Panc1 (cell line): ENCODE measurements around the gene LBR. TPM values are rescaled to one million over a fixed set of nuclear protein-coding genes. Genes with fewer than 3 reads are reported as not detected.

Source experiments
- ATAC-seq: fragments of 200-7000 bp; cut with Tn5 transposase; 2 replicates; pipeline ENCODE4 v1.9.1; 2020; ENCODE audit warnings: mild to moderate bottlenecking, moderate library complexity
- BruUV-seq: library from RNA; stranded (reverse); fragments of 400-500 nt; replicated peaks from 2 replicates; lab custom pipeline; 2021; lab: Mats Ljungman, UMichigan
- CTCF ChIA-PET: fragments of 300-600 bp; sonication (Branson Sonifier 250); formaldehyde crosslinking; loops from one replicate; lab custom pipeline; 2022; ENCODE audit warnings: antibody characterized with exemption; lab: Charles Lee
- POLR2A ChIA-PET: fragments of 300-600 bp; sonication (Branson Sonifier 250); formaldehyde crosslinking; loops from one replicate; lab custom pipeline; 2022; ENCODE audit warnings: antibody characterized with exemption; lab: Charles Lee
- DNase-seq: peaks from one replicate; pipeline ENCODE4 v3.0.0-alpha.2; 2010; ENCODE audit warnings: low read depth, low spot score
- H3K27ac ChIP-seq: 2 replicates; pipeline ENCODE4 v1.5.1; 2011; ENCODE audit warnings: mild to moderate bottlenecking, low read length, inconsistent platforms
- H3K27me3 ChIP-seq: fragments of 200-500 bp; sonication (Bioruptor generic); 2 replicates; pipeline ENCODE4 v1.6.0; 2014; ENCODE audit warnings: low read length, inconsistent platforms; ENCODE audit not compliant: control insufficient read depth, insufficient read depth
- H3K36me3 ChIP-seq: fragments of 200-500 bp; sonication (Bioruptor generic); 2 replicates; pipeline ENCODE4 v1.5.1; 2014; ENCODE audit warnings: inconsistent platforms, mild to moderate bottlenecking, low read length, moderate library complexity; ENCODE audit not compliant: control insufficient read depth, insufficient read depth
- H3K4me1 ChIP-seq: 2 replicates; pipeline ENCODE4 v1.5.1; 2011; ENCODE audit warnings: inconsistent platforms, mild to moderate bottlenecking, low read length, moderate library complexity; ENCODE audit not compliant: control insufficient read depth, insufficient read depth
- H3K4me3 ChIP-seq, 2 experiments: 2 replicates each; pipeline ENCODE4 v1.5.1; 2011 to 2012; ENCODE audit warnings: low read depth in 2 of 2, low read length in 2 of 2, mild to moderate bottlenecking in 2 of 2, inconsistent platforms in 1 of 2, moderate library complexity in 1 of 2
- H3K9me3 ChIP-seq: fragments of 200-500 bp; sonication (Bioruptor generic); 2 replicates; pipeline ENCODE4 v1.5.1; 2014; ENCODE audit warnings: low read depth, mild to moderate bottlenecking, inconsistent platforms, low read length, moderate library complexity; ENCODE audit not compliant: control insufficient read depth, insufficient read depth
- CTCF ChIP-seq: fragments of 450-650 bp; IDR thresholded peaks from 2 replicates; pipeline ENCODE4 v1.5.1; 2017; ENCODE audit warnings: mild to moderate bottlenecking
- POLR2AphosphoS5 ChIP-seq: IDR thresholded peaks from 2 replicates; pipeline ENCODE4 v1.6.1; 2012; ENCODE audit warnings: mild to moderate bottlenecking, low read depth, low read length, moderate library complexity
- REST ChIP-seq, 2 experiments: IDR thresholded peaks; 2 replicates each; pipeline ENCODE4 v1.6.1; 2011 to 2012; ENCODE audit warnings: low read depth in 2 of 2, control low read depth in 1 of 2, low read length in 1 of 2, mild to moderate bottlenecking in 1 of 2, moderate library complexity in 1 of 2; ENCODE audit not compliant: insufficient read depth in 1 of 2
- SIN3A ChIP-seq: IDR thresholded peaks from 2 replicates; pipeline ENCODE4 v1.6.1; 2012; ENCODE audit warnings: low read depth, mild to moderate bottlenecking, low read length, moderate library complexity, borderline replicate concordance; ENCODE audit not compliant: insufficient read depth
- TCF7L2 ChIP-seq: IDR thresholded peaks from 2 replicates; pipeline ENCODE4 v1.6.1; 2011; ENCODE audit warnings: mild to moderate bottlenecking, low read depth, low read length, inconsistent platforms
- in situ Hi-C: cut with HindIII; loops from 2 replicates; pipeline ENCODE4 v1.10.0; 2016; ENCODE audit warnings: low sequenced_read_pairs, low pct_unique_long_range_greater_than_20kb
- intact Hi-C: fragments of 100-400 bp; cut with micrococcal nuclease; formaldehyde crosslinking; loops from one replicate; pipeline ENCODE4 v1.10.0; 2022; ENCODE audit not compliant: unreplicated experiment
- total RNA-seq: library from RNA; stranded (reverse); gene quantifications from one replicate; pipeline ENCODE4 v1.2.1, GENCODE V29; 2021; ENCODE audit not compliant: unreplicated experiment

The LBR gene
- total RNA-seq, 1 experiment from 2014 or later: 58.2 TPM

GRCh38 chr1:225467193-225468020 lies 39.6 kb upstream of the LBR start:
- intact Hi-C loops: no loop called here
- H3K27ac ChIP-seq: no peak overlapping the region
- in situ Hi-C loops: no loop called here
- ATAC-seq (no peak), DNase-seq (no peak)
- POLR2A ChIA-PET: no interaction called here
- H3K4me3 ChIP-seq: no peak overlapping the region
- no peaks in the 10 kb centered on the region for H3K9me3 ChIP-seq
- H3K36me3 ChIP-seq: no peaks in the 10 kb centered on the region
- H3K27me3 ChIP-seq: no peaks in the 10 kb centered on the region
- no TSS peak for BruUV-seq
- H3K4me1 ChIP-seq: no peaks in the 10 kb centered on the region; the same call in none of the 2 replicates
- CTCF ChIA-PET: no interaction called here
- TF ChIP-seq SIN3A (no peak), POLR2AphosphoS5 (no peak), TCF7L2 (no peak), CTCF (no peak), REST (IDR thresholded peaks at IDR 0.05; ENCODE audit: insufficient read depth in 1 of 2, low read depth in 2 of 2, low read length in 1 of 2) (no peak)

GRCh38 chr1:225466848-225467192 lies 39.0 kb upstream of the LBR start:
- intact Hi-C loops (no loop called here), in situ Hi-C loops (no loop called here)
- no peak for TF ChIP-seq REST (IDR thresholded peaks at IDR 0.05; ENCODE audit: insufficient read depth in 1 of 2, low read depth in 2 of 2, low read length in 1 of 2)
- no peak for TF ChIP-seq SIN3A
- no peak for TF ChIP-seq CTCF
- CTCF ChIA-PET: interaction anchor here (0.6 kb wide), 1 partner anchor 343 kb away, joined by 3 read pairs; no protein-coding TSS in a partner anchor
- BruUV-seq: no TSS peak
- Histone ChIP-seq H3K27me3 (no peaks in the 10 kb centered on the region), H3K4me1 (no peaks in the 10 kb centered on the region; the same call in none of the 2 replicates), H3K9me3 (no peaks in the 10 kb centered on the region), H3K27ac (no peak overlapping the region), H3K4me3 (no peak overlapping the region), H3K36me3 (no peaks in the 10 kb centered on the region)
- DNase-seq (no peak), ATAC-seq (no peak)
- POLR2A ChIA-PET: no interaction called here
